ENCODE measurements around the gene GORAB.

Gene GORAB

GRCh38 chr1:170559166-170559565 is 27.2 kb downstream of the GORAB start:
- H3K27me3 ChIP-seq (ENCODE audit: control insufficient read depth in 5 of 5, insufficient read depth in 4 of 5, low read length in 5 of 5): no peaks in the 10 kb centered on the region
- no peak overlapping the region for H3K4me3 ChIP-seq (ENCODE audit: low read depth in 1 of 5, low read length in 5 of 5)
- no peak overlapping the region for H3K27ac ChIP-seq (ENCODE audit: low read depth, low read length)
- peaks cover 0 to 13% (median 6%) of the 10 kb centered on the region in 5 donors for H3K9me3 ChIP-seq (ENCODE audit: control insufficient read depth in 5 of 5, low read length in 5 of 5)
- no peak overlapping the region for H3K9ac ChIP-seq (ENCODE audit: low read length in 5 of 5)
- peaks cover 4 to 30% (median 25%) of the 10 kb centered on the region in 5 donors for H3K4me1 ChIP-seq (ENCODE audit: control insufficient read depth in 5 of 5, insufficient read depth in 5 of 5, low read length in 5 of 5)
- H3K36me3 ChIP-seq (ENCODE audit: control insufficient read depth in 5 of 5, insufficient read depth in 5 of 5, low read length in 5 of 5): peaks cover 1 to 4% (median 3%) of the 10 kb centered on the region in 5 donors

- Histone ChIP-seq H3K9ac (ENCODE audit: low read length in 5 of 5) (no peak overlapping the region), H3K27me3 (ENCODE audit: control insufficient read depth in 5 of 5, insufficient read depth in 4 of 5, low read length in 5 of 5) (no peaks in the 10 kb centered on the region), H3K9me3 (ENCODE audit: control insufficient read depth in 5 of 5, low read length in 5 of 5) (peaks cover 0 to 13% (median 6%) of the 10 kb centered on the region in 5 donors), H3K27ac (ENCODE audit: low read depth, low read length) (no peak overlapping the region), H3K4me1 (ENCODE audit: control insufficient read depth in 5 of 5, insufficient read depth in 5 of 5, low read length in 5 of 5) (peaks cover 4 to 36% (median 25%) of the 10 kb centered on the region in 5 donors), H3K36me3 (ENCODE audit: control insufficient read depth in 5 of 5, insufficient read depth in 5 of 5, low read length in 5 of 5) (no peaks in the 10 kb centered on the region), H3K4me3 (ENCODE audit: low read depth in 1 of 5, low read length in 5 of 5) (no peak overlapping the region)
Observed at GRCh38 chr1:170560681-170561285, 28.8 kb downstream of the GORAB start.

GRCh38 chr1:170562646-170563338 is 30.8 kb downstream of the GORAB start:
- Histone ChIP-seq H3K27ac (ENCODE audit: low read depth, low read length) (peak overlapping the region; percentile 73), H3K4me3 (ENCODE audit: low read depth in 1 of 5, low read length in 5 of 5) (peak overlapping the region in 3 of 5 donors; percentile 12 to 30 (median 20)), H3K36me3 (ENCODE audit: control insufficient read depth in 5 of 5, insufficient read depth in 5 of 5, low read length in 5 of 5) (no peaks in the 10 kb centered on the region), H3K4me1 (ENCODE audit: control insufficient read depth in 5 of 5, insufficient read depth in 5 of 5, low read length in 5 of 5) (peaks cover 4 to 26% (median 16%) of the 10 kb centered on the region in 5 donors), H3K9ac (ENCODE audit: low read length in 5 of 5) (peak overlapping the region in 3 of 5 donors; percentile 10 to 36 (median 14)), H3K27me3 (ENCODE audit: control insufficient read depth in 5 of 5, insufficient read depth in 4 of 5, low read length in 5 of 5) (no peaks in the 10 kb centered on the region), H3K9me3 (ENCODE audit: control insufficient read depth in 5 of 5, low read length in 5 of 5) (peaks cover 0 to 13% (median 6%) of the 10 kb centered on the region in 5 donors)

DNA sequence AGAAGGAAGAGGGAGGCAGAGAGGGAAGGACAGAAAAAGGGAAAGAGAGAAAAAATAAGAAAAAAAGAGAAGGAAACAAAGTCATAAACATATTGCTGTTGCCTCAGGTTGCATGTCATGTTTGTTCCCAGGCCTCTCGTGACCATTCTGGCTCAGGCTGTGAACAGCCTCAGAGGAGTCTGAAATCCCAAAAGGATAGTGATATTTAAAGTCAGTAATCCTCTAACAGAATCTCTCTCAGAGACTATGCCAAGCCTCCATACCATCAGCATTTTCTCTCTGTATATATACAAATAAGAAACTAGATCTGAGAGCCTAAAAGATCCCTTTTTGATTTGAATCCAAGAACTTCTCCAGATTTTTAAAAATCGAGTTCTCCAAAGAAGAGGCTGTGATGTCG is 35.2 kb downstream of the GORAB start:
- H3K9ac ChIP-seq (ENCODE audit: low read length in 5 of 5): no peak overlapping the region
- H3K27me3 ChIP-seq (ENCODE audit: control insufficient read depth in 5 of 5, insufficient read depth in 4 of 5, low read length in 5 of 5): peaks cover 0 to 2% (median 0%) of the 10 kb centered on the region in 5 donors
- H3K9me3 ChIP-seq (ENCODE audit: control insufficient read depth in 5 of 5, low read length in 5 of 5): no peaks in the 10 kb centered on the region
- H3K4me3 ChIP-seq (ENCODE audit: low read depth in 1 of 5, low read length in 5 of 5): no peak overlapping the region
- no peak overlapping the region for H3K27ac ChIP-seq (ENCODE audit: low read depth, low read length)
- H3K36me3 ChIP-seq (ENCODE audit: control insufficient read depth in 5 of 5, insufficient read depth in 5 of 5, low read length in 5 of 5): no peaks in the 10 kb centered on the region
- H3K4me1 ChIP-seq (ENCODE audit: control insufficient read depth in 5 of 5, insufficient read depth in 5 of 5, low read length in 5 of 5): peaks cover 3 to 25% (median 16%) of the 10 kb centered on the region in 5 donors

DNA sequence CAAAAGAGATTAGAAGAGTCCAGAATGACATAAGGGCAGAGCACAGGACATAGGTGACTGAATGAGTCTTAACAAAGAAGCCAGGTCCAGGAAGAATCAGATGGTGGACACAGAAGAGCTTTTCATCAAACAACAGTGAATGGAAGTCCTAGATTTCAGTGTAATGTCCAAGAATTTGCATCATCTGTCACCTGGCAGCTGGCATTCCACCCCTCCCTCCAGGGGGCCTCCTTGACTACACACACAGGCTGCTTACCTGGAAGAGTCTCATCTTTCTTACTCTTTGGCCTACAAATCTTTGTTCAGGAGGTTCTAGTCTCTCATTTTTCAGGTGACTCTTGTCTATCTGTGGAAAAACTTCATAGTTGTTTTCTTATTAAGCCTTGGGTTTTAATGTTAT is 36.2 kb downstream of the GORAB start:
- H3K4me1 ChIP-seq (ENCODE audit: control insufficient read depth in 5 of 5, insufficient read depth in 5 of 5, low read length in 5 of 5): peaks cover 2 to 15% (median 7%) of the 10 kb centered on the region in 5 donors
- H3K27me3 ChIP-seq (ENCODE audit: control insufficient read depth in 5 of 5, insufficient read depth in 4 of 5, low read length in 5 of 5): peaks cover 0 to 2% (median 0%) of the 10 kb centered on the region in 5 donors
- H3K9me3 ChIP-seq (ENCODE audit: control insufficient read depth in 5 of 5, low read length in 5 of 5): no peaks in the 10 kb centered on the region
- H3K36me3 ChIP-seq (ENCODE audit: control insufficient read depth in 5 of 5, insufficient read depth in 5 of 5, low read length in 5 of 5): no peaks in the 10 kb centered on the region
- H3K27ac ChIP-seq (ENCODE audit: low read depth, low read length): no peak overlapping the region
- H3K4me3 ChIP-seq (ENCODE audit: low read depth in 1 of 5, low read length in 5 of 5): no peak overlapping the region
- no peak overlapping the region for H3K9ac ChIP-seq (ENCODE audit: low read length in 5 of 5)

- peaks cover 0 to 2% (median 0%) of the 10 kb centered on the region in 5 donors for H3K4me1 ChIP-seq (ENCODE audit: control insufficient read depth in 5 of 5, insufficient read depth in 5 of 5, low read length in 5 of 5)
- H3K9ac ChIP-seq (ENCODE audit: low read length in 5 of 5): no peak overlapping the region
- H3K27me3 ChIP-seq (ENCODE audit: control insufficient read depth in 5 of 5, insufficient read depth in 4 of 5, low read length in 5 of 5): no peaks in the 10 kb centered on the region
- no peaks in the 10 kb centered on the region for H3K9me3 ChIP-seq (ENCODE audit: control insufficient read depth in 5 of 5, low read length in 5 of 5)
- H3K27ac ChIP-seq (ENCODE audit: low read depth, low read length): no peak overlapping the region
- no peaks in the 10 kb centered on the region for H3K36me3 ChIP-seq (ENCODE audit: control insufficient read depth in 5 of 5, insufficient read depth in 5 of 5, low read length in 5 of 5)
- H3K4me3 ChIP-seq (ENCODE audit: low read depth in 1 of 5, low read length in 5 of 5): no peak overlapping the region
Observed at GRCh38 chr1:170576980-170577379, 45.0 kb downstream of the GORAB start.

- Histone ChIP-seq H3K27me3 (ENCODE audit: control insufficient read depth in 5 of 5, insufficient read depth in 4 of 5, low read length in 5 of 5) (no peaks in the 10 kb centered on the region), H3K4me3 (ENCODE audit: low read depth in 1 of 5, low read length in 5 of 5) (no peak overlapping the region), H3K36me3 (ENCODE audit: control insufficient read depth in 5 of 5, insufficient read depth in 5 of 5, low read length in 5 of 5) (no peaks in the 10 kb centered on the region), H3K27ac (ENCODE audit: low read depth, low read length) (no peak overlapping the region), H3K9ac (ENCODE audit: low read length in 5 of 5) (no peak overlapping the region), H3K9me3 (ENCODE audit: control insufficient read depth in 5 of 5, low read length in 5 of 5) (no peaks in the 10 kb centered on the region), H3K4me1 (ENCODE audit: control insufficient read depth in 5 of 5, insufficient read depth in 5 of 5, low read length in 5 of 5) (peaks cover 0 to 2% (median 0%) of the 10 kb centered on the region in 5 donors)
Observed at GRCh38 chr1:170578359-170578758, 46.4 kb downstream of the GORAB start.

- no peaks in the 10 kb centered on the region for H3K36me3 ChIP-seq (ENCODE audit: control insufficient read depth in 5 of 5, insufficient read depth in 5 of 5, low read length in 5 of 5)
- no peaks in the 10 kb centered on the region for H3K27me3 ChIP-seq (ENCODE audit: control insufficient read depth in 5 of 5, insufficient read depth in 4 of 5, low read length in 5 of 5)
- peaks cover 0 to 2% (median 0%) of the 10 kb centered on the region in 5 donors for H3K4me1 ChIP-seq (ENCODE audit: control insufficient read depth in 5 of 5, insufficient read depth in 5 of 5, low read length in 5 of 5)
- H3K9ac ChIP-seq (ENCODE audit: low read length in 5 of 5): no peak overlapping the region
- no peak overlapping the region for H3K27ac ChIP-seq (ENCODE audit: low read depth, low read length)
- H3K4me3 ChIP-seq (ENCODE audit: low read depth in 1 of 5, low read length in 5 of 5): no peak overlapping the region
- no peaks in the 10 kb centered on the region for H3K9me3 ChIP-seq (ENCODE audit: control insufficient read depth in 5 of 5, low read length in 5 of 5)
Observed at GRCh38 chr1:170580636-170581440, 48.9 kb downstream of the GORAB start.

GRCh38 chr1:170583186-170583585 is 51.2 kb downstream of the GORAB start:
- Histone ChIP-seq H3K4me1 (ENCODE audit: control insufficient read depth in 5 of 5, insufficient read depth in 5 of 5, low read length in 5 of 5) (peaks cover 0 to 13% (median 5%) of the 10 kb centered on the region in 5 donors), H3K36me3 (ENCODE audit: control insufficient read depth in 5 of 5, insufficient read depth in 5 of 5, low read length in 5 of 5) (no peaks in the 10 kb centered on the region), H3K9me3 (ENCODE audit: control insufficient read depth in 5 of 5, low read length in 5 of 5) (no peaks in the 10 kb centered on the region), H3K9ac (ENCODE audit: low read length in 5 of 5) (no peak overlapping the region), H3K27me3 (ENCODE audit: control insufficient read depth in 5 of 5, insufficient read depth in 4 of 5, low read length in 5 of 5) (no peaks in the 10 kb centered on the region), H3K27ac (ENCODE audit: low read depth, low read length) (no peak overlapping the region), H3K4me3 (ENCODE audit: low read depth in 1 of 5, low read length in 5 of 5) (no peak overlapping the region)
